Endothelial cell of umbilical vein (primary cell): ENCODE data around the gene KCNC1. TPM values are rescaled to one million over a fixed set of nuclear protein-coding genes. Genes with fewer than 3 reads are reported as not detected.

Experiments
- BruUV-seq: library from RNA; stranded (reverse); fragments of 400-500 nt; replicated peaks from 2 replicates; lab custom pipeline; 2021; lab: Mats Ljungman, UMichigan
- CTCF ChIA-PET: fragments of 300-600, 350-600 bp; sonication (Branson Sonifier 250); formaldehyde crosslinking; loops from one replicate; lab custom pipeline; 2021; ENCODE audit warnings: antibody characterized with exemption, inconsistent platforms; lab: Charles Lee
- POLR2A ChIA-PET: fragments of 300-600, 350-600 bp; sonication (Branson Sonifier 250); formaldehyde crosslinking; loops from one replicate; lab custom pipeline; 2021; ENCODE audit warnings: antibody characterized with exemption, inconsistent platforms; lab: Charles Lee
- DNase-seq: peaks from one replicate; pipeline ENCODE4 v3.0.0-alpha.2; 2011; ENCODE audit warnings: low read depth, low spot score
- FAIRE-seq: peaks from 2 replicates; lab custom pipeline; 2011; peaks lifted over from hg19 to GRCh38; lab: Jason Lieb, UNC
- H2AFZ ChIP-seq: 2 replicates; pipeline ENCODE4 v1.6.0; 2012; ENCODE audit warnings: low read depth, low read length, control low read depth, inconsistent platforms
- H3K27ac ChIP-seq: 2 replicates; pipeline ENCODE4 v1.5.1; 2011; ENCODE audit warnings: low read depth, mild to moderate bottlenecking, control low read depth, low read length, moderate library complexity; ENCODE audit not compliant: insufficient read depth
- H3K27me3 ChIP-seq, 2 experiments: 2 replicates each; pipeline versions ENCODE4 v1.6.0 to v1.6.1; 2011; ENCODE audit warnings: low read length in 2 of 2, mixed read lengths in 1 of 2; ENCODE audit not compliant: control insufficient read depth in 2 of 2, insufficient read depth in 2 of 2
- H3K36me3 ChIP-seq, 2 experiments: 2 replicates in 1 of 2; 3 replicates in 1 of 2; pipeline ENCODE4 v1.5.1; 2011; ENCODE audit warnings: low read length in 2 of 2, mild to moderate bottlenecking in 1 of 2, moderate library complexity in 1 of 2; ENCODE audit not compliant: control insufficient read depth in 2 of 2, insufficient read depth in 2 of 2; ENCODE audit errors: extremely low read depth in 1 of 2
- H3K4me1 ChIP-seq: 3 replicates; pipeline ENCODE4 v1.5.1; 2011; ENCODE audit warnings: mild to moderate bottlenecking, low read length; ENCODE audit not compliant: control insufficient read depth, insufficient read depth; ENCODE audit errors: extremely low read depth
- H3K4me2 ChIP-seq: 2 replicates; pipeline ENCODE4 v1.6.1; 2011; ENCODE audit warnings: low read length, control low read depth, mixed read lengths; ENCODE audit not compliant: insufficient read depth
- H3K4me3 ChIP-seq, 3 experiments: fragments of 200-600 bp in 1 of 3; sonication (generic), shearing (Covaris generic) in 1 of 3; replicated peaks in 1 of 3; 2 replicates each; pipeline ENCODE4 v1.5.1; 2011 to 2016; ENCODE audit warnings: control low read depth in 3 of 3, low read length in 3 of 3, mild to moderate bottlenecking in 2 of 3, inconsistent platforms in 1 of 3, low read depth in 1 of 3, moderate library complexity in 1 of 3; ENCODE audit not compliant: insufficient read depth in 1 of 3
- H3K79me2 ChIP-seq: 2 replicates; pipeline ENCODE4 v1.6.0; 2012; ENCODE audit warnings: low read length, inconsistent platforms; ENCODE audit not compliant: control insufficient read depth, insufficient read depth
- H3K9ac ChIP-seq: replicated peaks from 2 replicates; pipeline ENCODE3; 2011; ENCODE audit warnings: low read length, control low read depth; ENCODE audit not compliant: insufficient read depth; ENCODE audit errors: extremely low read depth
- H3K9me1 ChIP-seq: replicated peaks from 3 replicates; pipeline ENCODE4 v1.6.0; 2011; ENCODE audit warnings: mild to moderate bottlenecking, low read length; ENCODE audit not compliant: control insufficient read depth, insufficient read depth; ENCODE audit errors: extremely low read depth
- H3K9me3 ChIP-seq: replicated peaks from 2 replicates; pipeline ENCODE4 v1.5.1; 2012; ENCODE audit warnings: low read length, inconsistent platforms; ENCODE audit not compliant: control insufficient read depth, insufficient read depth
- H4K20me1 ChIP-seq: replicated peaks from 2 replicates; pipeline ENCODE3; 2011; ENCODE audit warnings: mild to moderate bottlenecking, low read length; ENCODE audit not compliant: control insufficient read depth, insufficient read depth; ENCODE audit errors: extremely low read depth
- EZH2 ChIP-seq: IDR thresholded peaks from 2 replicates; pipeline ENCODE4 v1.6.1; 2012; ENCODE audit warnings: borderline replicate concordance, low read depth, mild to moderate bottlenecking, moderate library complexity, low read length, inconsistent platforms; ENCODE audit not compliant: severe bottlenecking
- FOS ChIP-seq: IDR thresholded peaks from 2 replicates; pipeline ENCODE4 v1.6.1; 2011; ENCODE audit warnings: mild to moderate bottlenecking, low read length, moderate library complexity, borderline replicate concordance; ENCODE audit not compliant: insufficient read depth
- GATA2 ChIP-seq: IDR thresholded peaks from 2 replicates; pipeline ENCODE4 v1.7.0; 2011; ENCODE audit warnings: low read depth, mild to moderate bottlenecking, moderate library complexity, mixed read lengths, low read length; ENCODE audit not compliant: insufficient read length, insufficient read depth
- JUN ChIP-seq: IDR thresholded peaks from 2 replicates; pipeline ENCODE4 v1.6.1; 2011; ENCODE audit warnings: borderline replicate concordance, low read depth; ENCODE audit not compliant: insufficient read length, insufficient read depth
- MYC ChIP-seq: IDR thresholded peaks from one replicate; pipeline ENCODE4 v1.6.1; 2011; ENCODE audit warnings: mild to moderate bottlenecking, low read depth, low read length
- POLR2A ChIP-seq: IDR thresholded peaks from 2 replicates; pipeline ENCODE4 v1.6.1; 2012; ENCODE audit warnings: low read depth, mild to moderate bottlenecking, control low read depth, low read length
- POLR2AphosphoS5 ChIP-seq: IDR thresholded peaks from 2 replicates; pipeline ENCODE4 v1.6.1; 2012; ENCODE audit warnings: low read depth, mild to moderate bottlenecking, control low read depth, low read length, moderate library complexity; ENCODE audit not compliant: insufficient read depth
- dilution Hi-C: fragments of 300-500 bp; cut with MboI; formaldehyde crosslinking; loops from one replicate; pipeline ENCODE4 v1.15.0; 2019; ENCODE audit warnings: low sequenced_read_pairs; ENCODE audit not compliant: extremely low pct_ligation_motif_present
- intact Hi-C: fragments of 100-400 bp; cut with micrococcal nuclease; formaldehyde crosslinking; loops from one replicate; pipeline ENCODE4 v1.10.0; 2022
- polyA plus RNA-seq, 4 experiments: library from polyadenylated mRNA; depleted of rRNA in 3 of 4; stranded (reverse) in 3 of 4; unstranded in 1 of 4; fragments of >200 nt; gene quantifications; 2 replicates each; pipeline versions ENCODE4 v1.2.1 to v1.2.3, GENCODE V29; 2011 to 2012; ENCODE audit warnings: missing spikeins in 1 of 4
- total RNA-seq: library from RNA; stranded (reverse); gene quantifications from 2 replicates; pipeline ENCODE4 v1.2.3, GENCODE V29; 2021
- TF ChIP-seq, protein P1 (sequence below), 2 donors: IDR thresholded peaks; 1 replicate in 1 of 2; 2 replicates in 1 of 2; pipeline ENCODE4 v1.5.1; 2011; ENCODE audit warnings: low read length in 2 of 2, mild to moderate bottlenecking in 2 of 2, moderate library complexity in 2 of 2, control low read depth in 1 of 2, inconsistent platforms in 1 of 2, low read depth in 1 of 2; ENCODE audit not compliant: insufficient read depth in 1 of 2; ENCODE audit errors: extremely low read depth in 1 of 2
- TF ChIP-seq, protein P2 (sequence below): IDR thresholded peaks from 2 replicates; pipeline ENCODE4 v1.6.1; 2011; ENCODE audit not compliant: insufficient read depth, insufficient read length

Gene KCNC1
- total and polyA plus RNA-seq, 2 donors (not counting 3 experiments of a cell fraction or from before 2014, with no cell fraction given): not detected

DNA sequence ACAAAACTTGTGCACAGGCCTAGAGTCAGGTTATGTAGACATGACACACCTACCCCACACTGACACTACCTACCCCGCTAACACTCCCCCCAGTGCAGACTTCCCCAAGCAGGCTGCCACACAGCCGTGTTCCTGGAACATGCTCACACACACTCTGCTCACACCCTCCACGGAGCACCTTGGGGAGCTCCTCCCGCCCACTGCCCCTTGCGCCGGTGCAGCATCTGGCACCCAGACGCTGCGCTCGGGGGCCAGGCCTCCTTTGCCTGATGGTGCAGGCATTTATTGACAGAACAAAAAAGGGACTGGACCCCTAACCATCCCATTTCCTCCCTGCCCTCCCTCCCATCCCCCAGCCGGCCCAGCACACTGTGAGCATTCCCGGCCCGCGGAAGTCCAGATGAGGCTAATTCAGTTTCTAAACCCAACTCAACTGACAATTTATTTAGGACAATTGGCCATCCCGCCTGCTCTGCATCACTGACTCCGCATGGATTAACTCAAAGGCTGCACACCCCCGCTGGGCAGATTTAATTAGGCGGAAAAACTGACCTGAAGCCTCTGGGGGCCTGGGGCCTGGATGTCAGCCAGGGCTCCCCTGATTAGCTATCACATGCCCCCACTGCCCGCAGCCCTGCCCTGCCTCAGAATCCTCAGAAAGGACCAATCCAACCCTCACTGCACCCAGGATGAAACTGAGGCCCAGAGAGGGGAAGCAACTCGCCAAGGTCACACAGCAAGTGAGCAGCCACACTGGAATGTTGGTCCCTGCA, 30.1 kb downstream of the KCNC1 start:
- H3K79me2 ChIP-seq: no peaks in the 10 kb centered on the region
- H2AFZ ChIP-seq: no peak overlapping the region
- H4K20me1 ChIP-seq: no peaks in the 10 kb centered on the region
- no peak overlapping the region for H3K4me3 ChIP-seq
- no peak overlapping the region for H3K9ac ChIP-seq
- dilution Hi-C loops: no loop called here
- CTCF ChIA-PET: no interaction called here
- no peak for DNase-seq
- no peaks in the 10 kb centered on the region for H3K9me1 ChIP-seq
- TF ChIP-seq GATA2 (no peak), POLR2A (no peak), JUN (no peak)
- intact Hi-C loops: no loop called here
- H3K36me3 ChIP-seq: no peaks in the 10 kb centered on the region
- BruUV-seq: no TSS peak
- H3K27ac ChIP-seq: no peak overlapping the region
- no peaks in the 10 kb centered on the region for H3K4me1 ChIP-seq
- H3K4me2 ChIP-seq: no peak overlapping the region
- POLR2A ChIA-PET: no interaction called here
- H3K27me3 ChIP-seq: no peaks in the 10 kb centered on the region
- no peaks in the 10 kb centered on the region for H3K9me3 ChIP-seq
- no peak for FAIRE-seq

DNA sequence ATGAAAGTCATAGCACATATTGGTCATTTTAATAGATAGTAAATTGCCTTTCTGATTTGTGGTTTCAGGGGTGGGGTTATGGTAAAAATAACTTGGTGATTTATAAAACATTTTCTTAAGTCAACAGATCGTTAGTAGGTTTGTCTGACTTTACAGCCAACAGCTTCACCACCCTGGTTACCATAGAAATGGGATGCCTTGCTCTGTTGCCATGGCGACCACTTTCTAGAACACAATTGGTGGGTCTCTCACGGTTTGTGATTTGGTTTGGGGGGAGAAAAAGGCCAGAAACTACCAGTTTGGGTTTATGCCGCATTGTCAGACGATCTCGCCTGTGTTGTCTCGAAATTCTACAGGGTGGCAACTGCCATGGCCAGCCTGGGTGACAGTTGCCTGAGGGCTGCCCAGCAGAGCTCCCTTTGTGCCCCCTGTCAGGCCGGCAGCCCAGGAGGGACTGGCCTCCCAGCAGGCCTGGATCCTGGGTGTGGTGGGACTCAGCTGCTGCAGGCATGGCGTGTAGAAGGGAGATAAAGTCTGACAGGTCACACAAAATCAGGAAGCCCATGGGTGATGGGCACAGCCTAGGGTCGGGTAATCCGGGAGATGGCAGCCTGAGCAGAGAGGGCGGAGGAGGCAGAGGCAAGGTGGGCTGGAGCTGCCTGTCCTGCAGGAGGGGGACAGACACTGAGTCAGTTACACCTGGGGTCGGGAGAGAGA, 30.9 kb downstream of the KCNC1 start:
- dilution Hi-C loops (no loop called here), intact Hi-C loops (no loop called here)
- no peak for TF ChIP-seq GATA2
- no peak for TF ChIP-seq FOS
- TF ChIP-seq, protein P1, sequence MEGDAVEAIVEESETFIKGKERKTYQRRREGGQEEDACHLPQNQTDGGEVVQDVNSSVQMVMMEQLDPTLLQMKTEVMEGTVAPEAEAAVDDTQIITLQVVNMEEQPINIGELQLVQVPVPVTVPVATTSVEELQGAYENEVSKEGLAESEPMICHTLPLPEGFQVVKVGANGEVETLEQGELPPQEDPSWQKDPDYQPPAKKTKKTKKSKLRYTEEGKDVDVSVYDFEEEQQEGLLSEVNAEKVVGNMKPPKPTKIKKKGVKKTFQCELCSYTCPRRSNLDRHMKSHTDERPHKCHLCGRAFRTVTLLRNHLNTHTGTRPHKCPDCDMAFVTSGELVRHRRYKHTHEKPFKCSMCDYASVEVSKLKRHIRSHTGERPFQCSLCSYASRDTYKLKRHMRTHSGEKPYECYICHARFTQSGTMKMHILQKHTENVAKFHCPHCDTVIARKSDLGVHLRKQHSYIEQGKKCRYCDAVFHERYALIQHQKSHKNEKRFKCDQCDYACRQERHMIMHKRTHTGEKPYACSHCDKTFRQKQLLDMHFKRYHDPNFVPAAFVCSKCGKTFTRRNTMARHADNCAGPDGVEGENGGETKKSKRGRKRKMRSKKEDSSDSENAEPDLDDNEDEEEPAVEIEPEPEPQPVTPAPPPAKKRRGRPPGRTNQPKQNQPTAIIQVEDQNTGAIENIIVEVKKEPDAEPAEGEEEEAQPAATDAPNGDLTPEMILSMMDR (IDR thresholded peaks at IDR 0.05; ENCODE audit: extremely low read depth in 1 of 2, insufficient read depth in 1 of 2, low read depth in 1 of 2, low read length in 2 of 2): no peak
- TF ChIP-seq POLR2A: no peak
- TF ChIP-seq MYC: no peak
- no peak for TF ChIP-seq EZH2
- TF ChIP-seq POLR2AphosphoS5: no peak
- TF ChIP-seq JUN: no peak
- TF ChIP-seq, protein P2, sequence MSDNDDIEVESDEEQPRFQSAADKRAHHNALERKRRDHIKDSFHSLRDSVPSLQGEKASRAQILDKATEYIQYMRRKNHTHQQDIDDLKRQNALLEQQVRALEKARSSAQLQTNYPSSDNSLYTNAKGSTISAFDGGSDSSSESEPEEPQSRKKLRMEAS: no peak

More for the DNA sequence above, 30.9 kb downstream of the KCNC1 start:
- no peak for DNase-seq
- Histone ChIP-seq H3K4me3 (no peak overlapping the region), H3K36me3 (no peaks in the 10 kb centered on the region), H3K4me2 (no peak overlapping the region), H3K79me2 (no peaks in the 10 kb centered on the region), H3K9ac (no peak overlapping the region), H4K20me1 (no peaks in the 10 kb centered on the region), H3K4me1 (no peaks in the 10 kb centered on the region), H3K27ac (no peak overlapping the region), H2AFZ (no peak overlapping the region), H3K27me3 (no peaks in the 10 kb centered on the region), H3K9me1 (no peaks in the 10 kb centered on the region), H3K9me3 (no peaks in the 10 kb centered on the region)
- FAIRE-seq: no peak
- POLR2A ChIA-PET: no interaction called here
- no TSS peak for BruUV-seq
- CTCF ChIA-PET: interaction anchor here (2.2 to 4.0 kb wide), 2 partner anchors 34 to 213 kb away, joined by 16 to 19 read pairs; no protein-coding TSS in a partner anchor
